B cell (primary cell): ENCODE measurements around the gene ACAD10. TPM values are rescaled to one million over a fixed set of nuclear protein-coding genes. Genes with fewer than 3 reads are reported as not detected.

Experiments used
- ATAC-seq: fragments of 200-7000 bp; cut with Tn5 transposase; one replicate; pipeline ENCODE4 v1.10.0; 2021; ENCODE audit warnings: low read depth, mild to moderate bottlenecking, moderate number of reproducible peaks, moderate library complexity
- CTCF ChIA-PET: fragments of 350-600 bp; sonication (Branson Sonifier 250); formaldehyde crosslinking; loops from one replicate; lab custom pipeline; 2021; ENCODE audit warnings: antibody characterized with exemption, inconsistent platforms; lab: Charles Lee
- POLR2A ChIA-PET: fragments of 350-600 bp; sonication (Branson Sonifier 250); formaldehyde crosslinking; loops from one replicate; lab custom pipeline; 2021; ENCODE audit warnings: antibody characterized with exemption; lab: Charles Lee
- DNase-seq: peaks from one replicate; pipeline ENCODE4 v3.0.0; 2013
- H2AFZ ChIP-seq: 2 replicates; pipeline ENCODE4 v1.6.1; 2012; ENCODE audit warnings: mild to moderate bottlenecking, low read depth, low read length; ENCODE audit not compliant: insufficient read depth, poor library complexity, severe bottlenecking
- H3K27ac ChIP-seq, 2 donors: 1 replicate in 1 of 2; 2 replicates in 1 of 2; pipeline ENCODE4 v1.5.1; 2012 to 2013; ENCODE audit warnings: low read length in 2 of 2, mild to moderate bottlenecking in 2 of 2, moderate library complexity in 1 of 2
- H3K27me3 ChIP-seq, 4 experiments: fragments of 200-600 bp in 1 of 4; sonication (generic) in 1 of 4; replicated peaks in 1 of 4; 1 replicate in 2 of 4; 2 replicates in 2 of 4; pipeline versions ENCODE4 v1.6.1 to v1.7.0; 2013 to 2016; ENCODE audit warnings: low read length in 3 of 4, mild to moderate bottlenecking in 2 of 4, mixed read lengths in 1 of 4, moderate library complexity in 1 of 4; ENCODE audit not compliant: insufficient read depth in 4 of 4, control insufficient read depth in 3 of 4; ENCODE audit errors: control extremely low read depth in 1 of 4
- H3K36me3 ChIP-seq, 2 experiments: replicated peaks in 1 of 2; 1 replicate in 1 of 2; 2 replicates in 1 of 2; pipeline versions ENCODE4 v1.6.1 to v1.7.1; 2013; ENCODE audit warnings: low read length in 1 of 2; ENCODE audit not compliant: insufficient read depth in 2 of 2, control insufficient read depth in 1 of 2; ENCODE audit errors: control extremely low read depth in 1 of 2, extremely low read depth in 1 of 2
- H3K4me1 ChIP-seq, 2 donors: fragments of 200-600 bp in 1 of 2; sonication (generic) in 1 of 2; 1 replicate in 1 of 2; 2 replicates in 1 of 2; pipeline versions ENCODE4 v1.5.1 to v1.6.1; 2013 to 2017; ENCODE audit warnings: low read length in 2 of 2; ENCODE audit not compliant: control insufficient read depth in 2 of 2, insufficient read depth in 2 of 2
- H3K4me2 ChIP-seq: replicated peaks from 2 replicates; pipeline ENCODE3; 2012; ENCODE audit warnings: mild to moderate bottlenecking, low read depth, low read length; ENCODE audit not compliant: poor library complexity, severe bottlenecking
- H3K4me3 ChIP-seq, 5 experiments: fragments of 200-600 bp in 1 of 5; sonication (generic) in 1 of 5; 1 replicate in 3 of 5; 2 replicates in 2 of 5; pipeline versions ENCODE4 v1.5.1 to v1.7.0; 2011 to 2016; ENCODE audit warnings: low read length in 4 of 5, mild to moderate bottlenecking in 4 of 5, low read depth in 2 of 5, control low read depth in 1 of 5, moderate library complexity in 1 of 5; ENCODE audit not compliant: insufficient read depth in 1 of 5; ENCODE audit errors: control extremely low read depth in 1 of 5, extremely low read depth in 1 of 5
- H3K79me2 ChIP-seq: fragments of 200-600 bp; sonication (generic); one replicate; pipeline ENCODE4 v1.6.0; 2016; ENCODE audit warnings: low read length; ENCODE audit not compliant: control insufficient read depth, insufficient read depth
- H3K9ac ChIP-seq: fragments of 200-600 bp; sonication (generic); 2 replicates; pipeline ENCODE4 v1.6.1; 2017; ENCODE audit warnings: mild to moderate bottlenecking, low read length, moderate library complexity
- H3K9me3 ChIP-seq, 3 donors: one replicate each; pipeline versions ENCODE4 v1.6.1 to v1.7.1; 2013; ENCODE audit warnings: low read length in 2 of 3; ENCODE audit not compliant: control insufficient read depth in 2 of 3, insufficient read depth in 1 of 3; ENCODE audit errors: control extremely low read depth in 1 of 3
- H4K20me1 ChIP-seq: 2 replicates; pipeline ENCODE4 v1.6.0; 2012; ENCODE audit warnings: mild to moderate bottlenecking, low read length; ENCODE audit not compliant: insufficient read depth, control insufficient read depth, poor library complexity, severe bottlenecking
- H3K27ac Mint-ChIP-seq: one replicate; pipeline ENCODE4 v1.8.0; 2021; ENCODE audit warnings: mixed read lengths
- H3K27me3 Mint-ChIP-seq: one replicate; pipeline ENCODE4 v1.8.0; 2021; ENCODE audit warnings: mixed read lengths
- H3K4me1 Mint-ChIP-seq: one replicate; pipeline ENCODE4 v1.8.0; 2021; ENCODE audit warnings: mixed read lengths
- H3K4me3 Mint-ChIP-seq: one replicate; pipeline ENCODE4 v1.8.0; 2021; ENCODE audit warnings: mixed read lengths
- H3K9me3 Mint-ChIP-seq: one replicate; pipeline ENCODE4 v1.8.0; 2022; ENCODE audit warnings: mixed read lengths; ENCODE audit not compliant: insufficient read depth
- EZH2 ChIP-seq: IDR thresholded peaks from 2 replicates; pipeline ENCODE4 v1.6.1; 2012; ENCODE audit warnings: borderline replicate concordance, low read depth, mild to moderate bottlenecking, moderate library complexity, low read length; ENCODE audit not compliant: insufficient read depth, poor library complexity, severe bottlenecking
- WGBS: methylation state at CpG from one replicate; pipeline ENCODE4 v1.1.5; 2013; ENCODE audit warnings: missing lambda C conversion rate; ENCODE audit not compliant: insufficient coverage; 5-methylcytosine and 5-hydroxymethylcytosine counted together
- intact Hi-C: fragments of 100-400 bp; cut with micrococcal nuclease; formaldehyde crosslinking; loops from one replicate; pipeline ENCODE4 v1.10.0; 2022
- polyA plus RNA-seq: library from polyadenylated mRNA; depleted of rRNA; stranded (reverse); fragments of >200 nt; gene quantifications from 2 replicates; pipeline ENCODE4 v1.2.3, GENCODE V29; 2012
- total RNA-seq, 2 donors: library from RNA; stranded (reverse); fragments of 120-200 nt in 1 of 2; gene quantifications; 1 replicate in 1 of 2; 2 replicates in 1 of 2; pipeline versions ENCODE4 v1.2.3 to v1.2.4, GENCODE V29; 2013 to 2022
- TF ChIP-seq, protein P1 (sequence below): fragments of 200-600 bp; IDR thresholded peaks from one replicate; pipeline ENCODE4 v1.8.0; 2022; ENCODE audit warnings: antibody characterized with exemption, mild to moderate bottlenecking

Gene ACAD10
- total and polyA plus RNA-seq, 2 donors (not counting 1 experiment from before 2014, with no cell fraction given) = 38.1 to 48.6 TPM

DNA sequence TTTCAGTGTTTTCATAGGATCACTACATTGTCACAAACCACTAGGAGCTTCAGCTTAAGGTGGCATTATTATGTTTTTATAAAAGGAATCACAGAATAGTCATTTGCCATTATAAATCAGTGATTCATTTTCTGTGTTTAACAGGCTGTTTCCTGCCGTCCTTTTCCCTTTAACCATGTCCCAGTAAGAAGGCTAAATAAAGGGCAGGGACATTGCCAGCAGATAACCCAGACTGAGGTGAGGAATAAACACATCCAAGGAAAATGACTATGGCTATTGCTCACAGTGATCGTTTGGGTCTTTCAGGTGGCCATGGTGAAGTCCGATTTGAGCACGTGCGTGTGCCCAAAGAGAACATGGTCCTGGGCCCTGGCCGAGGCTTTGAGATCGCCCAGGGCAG is 63.0 kb downstream of the ACAD10 start:
- H3K9ac ChIP-seq = no peak overlapping the region
- H3K27me3 Mint-ChIP-seq = no peaks in the 10 kb centered on the region
- POLR2A ChIA-PET = interaction anchor here (0.6 kb wide), 1 partner anchor 66 kb away, joined by 4 read pairs; no protein-coding TSS in a partner anchor

DNA sequence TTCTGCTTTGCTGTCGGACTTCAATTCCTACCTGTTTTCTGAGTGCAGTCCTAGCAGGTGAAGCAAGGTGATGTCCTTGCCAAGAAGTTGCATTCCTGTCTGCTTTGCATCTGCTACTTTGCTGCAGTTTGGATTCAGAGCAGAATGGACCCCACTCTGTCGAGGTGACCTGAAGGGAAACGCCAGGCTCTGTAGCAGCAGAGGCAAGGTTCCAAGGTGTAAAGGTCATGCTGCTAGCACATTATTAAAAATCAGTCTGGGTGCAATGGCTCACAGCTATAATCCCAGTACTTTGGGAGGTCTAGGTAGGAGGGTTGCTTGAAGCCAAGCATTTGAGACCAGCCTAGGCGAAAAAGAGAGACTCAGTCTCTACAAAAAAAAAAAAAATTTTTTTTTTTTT is 63.5 kb downstream of the ACAD10 start:
- Histone ChIP-seq H3K27ac (no peak overlapping the region), H4K20me1 (no peaks in the 10 kb centered on the region), H3K4me3 (no peak overlapping the region), H2AFZ (no peak overlapping the region), H3K4me1 (no peaks in the 10 kb centered on the region), H3K9ac (no peak overlapping the region), H3K9me3 (no peaks in the 10 kb centered on the region), H3K4me2 (no peak overlapping the region), H3K79me2 (no peaks in the 10 kb centered on the region), H3K36me3 (peaks cover under 1 to 46% of the 10 kb centered on the region in 2 experiments), H3K27me3 (no peaks in the 10 kb centered on the region)
- intact Hi-C loops = no loop called here
- Mint-ChIP-seq H3K27me3 (no peaks in the 10 kb centered on the region), H3K4me3 (no peak overlapping the region), H3K4me1 (no peaks in the 10 kb centered on the region), H3K27ac (no peak overlapping the region), H3K9me3 (no peaks in the 10 kb centered on the region)
- no peak for TF ChIP-seq EZH2
- TF ChIP-seq, protein P1, sequence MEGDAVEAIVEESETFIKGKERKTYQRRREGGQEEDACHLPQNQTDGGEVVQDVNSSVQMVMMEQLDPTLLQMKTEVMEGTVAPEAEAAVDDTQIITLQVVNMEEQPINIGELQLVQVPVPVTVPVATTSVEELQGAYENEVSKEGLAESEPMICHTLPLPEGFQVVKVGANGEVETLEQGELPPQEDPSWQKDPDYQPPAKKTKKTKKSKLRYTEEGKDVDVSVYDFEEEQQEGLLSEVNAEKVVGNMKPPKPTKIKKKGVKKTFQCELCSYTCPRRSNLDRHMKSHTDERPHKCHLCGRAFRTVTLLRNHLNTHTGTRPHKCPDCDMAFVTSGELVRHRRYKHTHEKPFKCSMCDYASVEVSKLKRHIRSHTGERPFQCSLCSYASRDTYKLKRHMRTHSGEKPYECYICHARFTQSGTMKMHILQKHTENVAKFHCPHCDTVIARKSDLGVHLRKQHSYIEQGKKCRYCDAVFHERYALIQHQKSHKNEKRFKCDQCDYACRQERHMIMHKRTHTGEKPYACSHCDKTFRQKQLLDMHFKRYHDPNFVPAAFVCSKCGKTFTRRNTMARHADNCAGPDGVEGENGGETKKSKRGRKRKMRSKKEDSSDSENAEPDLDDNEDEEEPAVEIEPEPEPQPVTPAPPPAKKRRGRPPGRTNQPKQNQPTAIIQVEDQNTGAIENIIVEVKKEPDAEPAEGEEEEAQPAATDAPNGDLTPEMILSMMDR = no peak
- CTCF ChIA-PET = interaction anchor here (0.7 kb wide), 1 partner anchor 513 kb away, joined by 4 read pairs; no protein-coding TSS in a partner anchor
- WGBS = 100% methylated on average over 3 of the region's 4 CpGs
- POLR2A ChIA-PET = interaction anchor here (0.6 kb wide), 1 partner anchor 66 kb away, joined by 4 read pairs; no protein-coding TSS in a partner anchor
- no peak for DNase-seq
- no peak for ATAC-seq

More for the DNA sequence above, 63.0 kb downstream of the ACAD10 start:
- Histone ChIP-seq H3K27ac (no peak overlapping the region), H3K4me3 (no peak overlapping the region), H3K4me1 (no peaks in the 10 kb centered on the region), H2AFZ (no peak overlapping the region), H3K27me3 (no peaks in the 10 kb centered on the region), H3K9me3 (no peaks in the 10 kb centered on the region), H4K20me1 (no peaks in the 10 kb centered on the region), H3K4me2 (no peak overlapping the region), H3K36me3 (peaks cover 0 to 47% of the 10 kb centered on the region in 2 experiments), H3K79me2 (no peaks in the 10 kb centered on the region)
- CTCF ChIA-PET = interaction anchor here (0.7 to 0.9 kb wide), 2 partner anchors 64 to 513 kb away, joined by 4 read pairs; no protein-coding TSS in a partner anchor
- H3K4me3 Mint-ChIP-seq = no peak overlapping the region
- TF ChIP-seq, protein P1 = no peak
- no peak for TF ChIP-seq EZH2
- 99% methylated on average over 6 of the region's 7 CpGs for WGBS
- H3K9me3 Mint-ChIP-seq = no peaks in the 10 kb centered on the region
- H3K27ac Mint-ChIP-seq = no peak overlapping the region
- ATAC-seq (no peak), DNase-seq (no peak)
- H3K4me1 Mint-ChIP-seq = no peaks in the 10 kb centered on the region
- intact Hi-C loops = no loop called here
